H9 (cell line): ENCODE results near the gene ST6GALNAC1. TPM values are rescaled to one million over a fixed set of nuclear protein-coding genes. Genes with fewer than 3 reads are reported as not detected.

Experiments used
- DNase-seq: peaks from one replicate; pipeline ENCODE4 v3.0.0-alpha.2; 2017
- H2AFZ ChIP-seq: one replicate; pipeline ENCODE4 v1.6.1; 2013; ENCODE audit warnings: mild to moderate bottlenecking, low read length, control low read depth, moderate library complexity
- H2AK5ac ChIP-seq: 2 replicates; pipeline ENCODE4 v1.6.1; 2013; ENCODE audit warnings: low read length, control low read depth, mixed read lengths; ENCODE audit not compliant: insufficient read length
- H2BK120ac ChIP-seq: one replicate; pipeline ENCODE4 v1.6.1; 2013; ENCODE audit warnings: low read depth, mild to moderate bottlenecking, low read length, control low read depth, inconsistent platforms; ENCODE audit not compliant: poor library complexity, severe bottlenecking
- H2BK12ac ChIP-seq: 2 replicates; pipeline ENCODE4 v1.6.1; 2013; ENCODE audit warnings: low read length, control low read depth, mixed read lengths, low read depth; ENCODE audit not compliant: insufficient read length
- H2BK15ac ChIP-seq: 2 replicates; pipeline ENCODE4 v1.6.1; 2013; ENCODE audit warnings: low read depth, low read length, control low read depth
- H2BK20ac ChIP-seq: one replicate; pipeline ENCODE4 v1.6.1; 2013; ENCODE audit warnings: low read depth, mild to moderate bottlenecking, low read length, control low read depth, inconsistent platforms; ENCODE audit not compliant: poor library complexity, severe bottlenecking
- H2BK5ac ChIP-seq: 2 replicates; pipeline ENCODE4 v1.6.1; 2013; ENCODE audit warnings: low read length, control low read depth, mixed read lengths; ENCODE audit not compliant: insufficient read length
- H3K14ac ChIP-seq: 2 replicates; pipeline ENCODE4 v1.6.1; 2013; ENCODE audit warnings: low read length, control low read depth; ENCODE audit not compliant: insufficient read depth
- H3K18ac ChIP-seq: 2 replicates; pipeline ENCODE4 v1.6.1; 2013; ENCODE audit warnings: low read depth, mild to moderate bottlenecking, mixed read lengths, low read length, control low read depth; ENCODE audit not compliant: insufficient read length
- H3K23ac ChIP-seq: 2 replicates; pipeline ENCODE4 v1.6.1; 2013; ENCODE audit warnings: low read length, control low read depth, mixed read lengths, low read depth; ENCODE audit not compliant: insufficient read length
- H3K23me2 ChIP-seq: 2 replicates; pipeline ENCODE4 v1.6.1; 2013; ENCODE audit warnings: low read depth, mild to moderate bottlenecking, mixed read lengths, low read length, control low read depth; ENCODE audit not compliant: insufficient read length, poor library complexity, severe bottlenecking
- H3K27ac ChIP-seq: 2 replicates; pipeline ENCODE4 v1.5.1; 2013; ENCODE audit warnings: low read length, control low read depth, mixed read lengths, low read depth; ENCODE audit not compliant: insufficient read length
- H3K27me3 ChIP-seq: 2 replicates; pipeline ENCODE4 v1.6.1; 2013; ENCODE audit warnings: low read length, control low read depth, inconsistent platforms; ENCODE audit not compliant: insufficient read depth
- H3K4ac ChIP-seq: 2 replicates; pipeline ENCODE4 v1.6.1; 2013; ENCODE audit warnings: low read depth, mild to moderate bottlenecking, control low read depth, inconsistent platforms, low read length, moderate library complexity
- H3K4me1 ChIP-seq: 2 replicates; pipeline ENCODE4 v1.6.1; 2013; ENCODE audit warnings: low read length, control low read depth, inconsistent platforms; ENCODE audit not compliant: insufficient read depth
- H3K4me2 ChIP-seq: 2 replicates; pipeline ENCODE4 v1.6.1; 2013; ENCODE audit warnings: low read length, control low read depth, mixed read lengths; ENCODE audit not compliant: insufficient read length, insufficient read depth
- H3K56ac ChIP-seq: 2 replicates; pipeline ENCODE4 v1.6.1; 2013; ENCODE audit warnings: low read depth, mild to moderate bottlenecking, mixed read lengths, low read length, control low read depth; ENCODE audit not compliant: insufficient read length
- H3K79me1 ChIP-seq: 2 replicates; pipeline ENCODE4 v1.6.1; 2013; ENCODE audit warnings: low read depth, mild to moderate bottlenecking, moderate library complexity, low read length, control low read depth, inconsistent platforms; ENCODE audit not compliant: insufficient read depth, poor library complexity, severe bottlenecking
- H3K79me2 ChIP-seq: 2 replicates; pipeline ENCODE4 v1.6.1; 2013; ENCODE audit warnings: low read length, control low read depth, inconsistent platforms; ENCODE audit not compliant: insufficient read depth
- H3K9ac ChIP-seq: 2 replicates; pipeline ENCODE4 v1.6.1; 2013; ENCODE audit warnings: low read length, control low read depth, mixed read lengths; ENCODE audit not compliant: insufficient read length; ENCODE audit errors: extremely low read depth
- H3K9me3 ChIP-seq: one replicate; pipeline ENCODE4 v1.6.1; 2013; ENCODE audit warnings: low read depth, low read length, inconsistent platforms; ENCODE audit not compliant: control insufficient read depth
- H3T11ph ChIP-seq: one replicate; pipeline ENCODE4 v1.6.1; 2013; ENCODE audit warnings: mild to moderate bottlenecking, low read length, control low read depth, inconsistent platforms
- H4K20me1 ChIP-seq: one replicate; pipeline ENCODE4 v1.6.1; 2013; ENCODE audit not compliant: control insufficient read depth, insufficient read length, insufficient read depth
- H4K5ac ChIP-seq: 2 replicates; pipeline ENCODE4 v1.6.1; 2013; ENCODE audit warnings: low read depth, mild to moderate bottlenecking, mixed read lengths, low read length, control low read depth; ENCODE audit not compliant: insufficient read length
- H4K8ac ChIP-seq: replicated peaks from 2 replicates; pipeline ENCODE4 v1.6.1; 2013; ENCODE audit warnings: low read length, control low read depth, mixed read lengths, low read depth; ENCODE audit not compliant: insufficient read length
- H4K91ac ChIP-seq: 2 replicates; pipeline ENCODE4 v1.6.1; 2013; ENCODE audit warnings: low read depth, mild to moderate bottlenecking, moderate library complexity, mixed read lengths, low read length, control low read depth; ENCODE audit not compliant: insufficient read length
- H3K27ac Mint-ChIP-seq, 3 experiments: 2 replicates in 2 of 3; 3 replicates in 1 of 3; pipeline ENCODE4 v1.8.0; 2020 to 2021; ENCODE audit warnings: mixed read lengths in 3 of 3, mild to moderate bottlenecking in 1 of 3, moderate library complexity in 1 of 3
- H3K27me3 Mint-ChIP-seq: 2 replicates; pipeline ENCODE4 v1.8.0; 2021; ENCODE audit warnings: low read depth, mild to moderate bottlenecking, moderate library complexity, mixed read lengths
- H3K36me3 Mint-ChIP-seq, 3 experiments: 2 replicates in 2 of 3; 3 replicates in 1 of 3; pipeline ENCODE4 v1.8.0; 2020 to 2021; ENCODE audit warnings: low read depth in 3 of 3, mixed read lengths in 3 of 3; ENCODE audit not compliant: insufficient read depth in 1 of 3
- H3K4me1 Mint-ChIP-seq, 2 experiments: 2 replicates each; pipeline ENCODE4 v1.8.0; 2020; ENCODE audit warnings: mixed read lengths in 2 of 2
- H3K4me3 Mint-ChIP-seq, 2 experiments: 2 replicates in 1 of 2; 3 replicates in 1 of 2; pipeline ENCODE4 v1.8.0; 2020 to 2021; ENCODE audit warnings: mild to moderate bottlenecking in 2 of 2, mixed read lengths in 2 of 2, moderate library complexity in 1 of 2
- H3K9me3 Mint-ChIP-seq, 2 experiments: 2 replicates in 1 of 2; 3 replicates in 1 of 2; pipeline ENCODE4 v1.8.0; 2020; ENCODE audit warnings: mild to moderate bottlenecking in 2 of 2, mixed read lengths in 2 of 2, moderate library complexity in 1 of 2
- CTCF ChIP-seq: fragments of 200-600 bp; sonication (generic); conservative IDR thresholded peaks from 3 replicates; pipeline ENCODE4 v1.8.0; 2021; ENCODE audit warnings: antibody characterized with exemption, mild to moderate bottlenecking
- WGBS: extraction: QIAGEN DNeasy Blood & Tissue Kit; methylation state at CpG from one replicate; pipeline ENCODE4 v1.1.7; 2013; ENCODE audit warnings: missing lambda C conversion rate, low lambda C conversion rate, mixed read lengths; ENCODE audit not compliant: insufficient read length; ENCODE audit errors: extremely low coverage; 5-methylcytosine and 5-hydroxymethylcytosine counted together
- total RNA-seq: library from RNA; stranded (reverse); gene quantifications from 2 replicates; pipeline ENCODE4 v1.2.1, GENCODE V29; 2021

Gene ST6GALNAC1
- total RNA-seq, 1 experiment from 2014 or later: not detected

DNA sequence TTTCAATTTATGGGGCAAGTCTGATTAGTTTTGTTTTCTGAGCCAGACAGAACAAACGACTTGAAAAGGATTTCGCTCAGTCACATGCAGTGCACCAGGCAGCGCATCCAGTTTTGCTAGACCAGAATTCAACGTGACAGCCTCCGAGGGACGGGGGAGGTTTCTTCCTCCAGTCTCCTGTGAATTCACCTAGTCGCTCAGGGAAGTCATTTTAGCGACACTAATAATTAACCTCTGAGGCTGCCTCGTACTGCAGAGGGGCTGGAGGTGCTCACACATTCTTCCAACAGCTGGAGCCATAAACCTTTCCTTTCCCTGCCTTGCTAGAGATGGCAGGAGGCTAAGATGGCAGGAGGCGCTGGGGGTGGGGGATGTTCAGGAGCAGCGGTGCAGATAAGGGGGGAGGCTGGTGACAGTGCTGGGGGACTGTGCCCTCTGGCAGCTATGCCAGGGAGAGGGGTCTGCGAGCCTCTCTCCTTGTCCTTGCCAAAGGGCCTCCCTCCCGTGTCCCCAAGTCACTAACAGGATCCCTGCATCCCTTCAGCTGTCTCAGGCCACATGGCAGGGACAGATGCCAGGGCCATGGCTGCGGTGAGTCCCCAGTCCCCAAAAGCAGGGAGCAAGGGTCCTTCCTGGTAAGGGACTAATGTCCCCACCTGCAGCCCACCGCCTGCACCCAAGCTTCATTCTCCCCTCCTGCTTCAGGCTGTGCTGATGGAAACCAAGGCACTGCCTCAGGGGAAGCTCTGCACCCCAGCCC is 43.2 kb upstream of the ST6GALNAC1 start:
- Mint-ChIP-seq H3K4me1 (peaks cover 22 to 42% of the 10 kb centered on the region in 2 experiments), H3K27ac (no peak overlapping the region; a peak in 2 of 7 replicates), H3K4me3 (no peak overlapping the region), H3K9me3 (no peaks in the 10 kb centered on the region; a peak in 1 of 5 replicates), H3K27me3 (no peaks in the 10 kb centered on the region), H3K36me3 (0 out of 7 replicates have a peak, but pooled peaks cover 0 to 4% (median 0%) of the 10 kb centered on the region in 3 experiments)
- Histone ChIP-seq H2AK5ac (no peak overlapping the region), H2BK120ac (no peak overlapping the region), H4K91ac (no peak overlapping the region), H3K56ac (no peak overlapping the region), H4K8ac (no peak overlapping the region), H3K27me3 (no peaks in the 10 kb centered on the region), H2BK20ac (no peak overlapping the region), H4K5ac (no peak overlapping the region), H3K14ac (no peak overlapping the region; the same call in 1 of the 2 replicates), H3K9me3 (no peaks in the 10 kb centered on the region), H2AFZ (no peak overlapping the region), H4K20me1 (no peaks in the 10 kb centered on the region), H3K79me2 (no peaks in the 10 kb centered on the region), H3K4me1 (peaks cover 3% of the 10 kb centered on the region; the same call in 1 of the 2 replicates), H2BK5ac (no peak overlapping the region), H3K4ac (no peak overlapping the region), H3K27ac (no peak overlapping the region), H2BK12ac (no peak overlapping the region), H3K23ac (no peak overlapping the region), H3K79me1 (no peaks in the 10 kb centered on the region), H3K18ac (no peak overlapping the region), H2BK15ac (no peak overlapping the region), H3K4me2 (no peak overlapping the region), H3T11ph (no peak overlapping the region), H3K9ac (no peak overlapping the region), H3K23me2 (no peaks in the 10 kb centered on the region)
- DNase-seq: no peak
- TF ChIP-seq CTCF: no peak
- WGBS: no CpG with 5 or more reads among the region's 15 CpGs
